T-helper 2 cell (primary cell): ENCODE data around the gene TEDC2.
"Not testable (repeated sequence)": the region's sequence is repeated elsewhere in the genome, so short reads cannot be mapped to it uniquely, and the experiment has no call there.

Experiments used
- DNase-seq, 5 experiments: peaks; one replicate each; pipeline versions ENCODE4 v3.0.0 to v3.0.0-alpha.2; 2012 to 2022

Gene TEDC2

DNA sequence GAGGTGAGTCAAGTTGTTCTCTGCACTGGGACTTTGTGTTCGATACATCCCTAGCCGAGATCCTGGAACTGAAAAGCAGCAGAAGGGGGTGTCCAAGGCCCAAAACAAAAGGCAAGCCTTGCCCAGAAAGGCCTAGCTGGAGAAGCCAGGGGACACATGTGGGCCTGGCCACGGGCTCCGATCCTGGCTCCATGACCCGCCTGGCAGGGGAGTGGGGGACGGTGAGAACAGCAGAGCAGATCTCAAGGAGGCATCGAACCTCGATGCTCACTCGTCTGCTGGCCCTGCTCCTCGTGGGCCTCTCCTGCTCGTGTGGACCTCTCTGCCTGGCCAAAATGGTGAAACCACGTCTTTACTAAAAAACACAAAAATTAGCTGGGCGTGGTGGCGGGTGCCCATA, 21.8 kb upstream of the TEDC2 start:
- no peak for DNase-seq

DNA sequence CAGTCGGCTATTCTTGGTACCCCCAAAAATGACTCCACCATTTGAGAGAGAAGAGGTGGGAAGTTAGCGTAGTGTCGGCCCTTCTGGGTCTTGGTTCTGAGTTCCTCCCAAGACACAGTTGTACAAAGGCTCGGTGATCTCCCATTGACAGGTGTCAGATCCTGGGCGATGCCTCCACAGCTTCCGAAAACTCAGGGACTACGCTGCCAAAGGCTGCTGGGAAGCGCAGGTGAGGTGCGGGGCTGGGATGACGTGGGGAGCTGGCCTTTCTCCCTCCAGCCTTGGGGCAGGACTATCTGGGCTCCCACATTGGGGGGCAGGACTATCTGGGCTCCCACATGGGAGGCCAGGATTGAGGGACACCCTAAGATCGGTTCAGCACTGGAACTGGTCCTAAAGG, 20.3 kb upstream of the TEDC2 start:
- no peak for DNase-seq

DNA sequence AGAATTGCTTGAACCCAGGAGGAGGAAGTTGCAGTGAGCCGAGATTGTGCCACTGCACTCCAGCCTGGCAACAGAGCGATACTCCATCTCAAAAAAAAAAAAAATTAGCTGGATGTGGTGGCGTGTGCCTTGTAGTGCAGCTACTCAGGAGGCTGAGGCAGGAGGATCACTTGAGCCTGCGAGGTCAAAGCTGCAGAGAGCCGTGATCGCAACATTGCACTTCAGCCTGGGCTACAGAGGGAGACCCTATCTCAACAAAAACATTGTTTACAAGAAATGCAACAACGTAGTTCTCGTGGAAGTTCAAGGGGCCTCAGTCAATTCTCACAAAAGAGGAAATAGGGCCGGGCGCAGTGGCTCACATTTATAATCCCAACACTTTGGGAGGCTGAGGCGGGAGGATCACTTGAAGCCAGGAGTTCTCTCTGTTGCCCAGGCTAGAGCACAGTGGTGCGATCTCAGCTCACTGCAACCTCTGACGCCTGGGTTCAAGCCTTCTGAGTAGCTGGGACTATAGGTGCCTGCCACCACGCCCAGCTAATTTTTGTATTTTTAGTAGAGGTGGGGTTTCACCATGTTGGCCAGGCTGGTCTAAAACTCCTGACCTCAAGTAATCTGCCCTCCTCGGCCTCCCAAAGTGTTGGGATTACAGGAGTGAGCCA, 18.6 kb upstream of the TEDC2 start:
- DNase-seq: not testable (repeated sequence)

DNA sequence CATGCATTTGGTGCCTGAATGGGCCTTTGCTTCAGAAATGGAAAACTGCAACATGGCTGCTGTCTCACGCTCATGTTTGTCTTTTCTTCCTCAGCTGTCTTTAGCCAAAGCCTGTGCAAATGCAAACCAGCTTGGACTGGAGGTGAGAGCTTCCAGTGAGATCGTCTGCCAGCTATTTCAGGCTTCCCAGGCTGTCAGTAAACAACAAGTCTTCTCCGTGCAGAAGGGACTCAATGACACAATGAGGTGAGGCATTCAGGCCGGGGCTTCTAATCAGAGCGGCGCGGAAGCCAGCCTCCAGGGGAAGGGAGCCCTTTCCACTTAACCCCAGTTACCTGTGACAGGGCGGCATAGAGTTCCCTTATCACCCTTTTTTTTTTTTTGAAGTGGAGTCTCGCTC, 16.4 kb upstream of the TEDC2 start:
- no peak for DNase-seq

DNA sequence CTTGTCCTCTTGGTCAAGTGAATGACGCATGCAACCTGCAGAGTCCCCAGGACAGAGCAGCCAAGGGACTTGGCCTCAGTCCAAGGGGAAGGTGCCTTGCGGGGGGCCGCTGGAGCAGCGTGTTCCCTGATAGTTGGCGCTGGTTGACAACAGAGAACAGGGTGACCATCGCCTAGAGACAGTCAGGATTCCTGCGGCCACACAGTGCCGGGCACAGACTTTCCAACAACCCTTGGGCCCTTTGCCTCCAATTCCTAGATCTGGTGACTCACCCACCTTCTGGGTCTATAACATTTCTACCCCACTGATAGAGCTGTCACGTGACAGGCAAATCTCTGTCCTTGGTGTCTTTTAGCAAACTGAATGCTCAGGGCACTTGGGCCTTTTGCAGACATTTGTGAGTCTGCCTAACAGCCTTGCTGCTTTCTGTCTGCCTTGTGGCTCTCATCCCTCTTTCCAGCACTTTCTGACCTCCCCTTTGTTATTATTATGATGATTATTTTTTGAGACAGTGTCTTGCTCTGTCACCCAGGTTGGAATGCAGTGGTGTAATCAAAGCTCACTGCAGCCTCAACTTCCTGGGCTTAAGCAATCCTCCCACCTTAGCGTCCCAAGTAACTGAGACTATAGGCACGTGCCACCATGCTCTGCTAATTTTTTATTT, 11.9 kb upstream of the TEDC2 start:
- no peak for DNase-seq

DNA sequence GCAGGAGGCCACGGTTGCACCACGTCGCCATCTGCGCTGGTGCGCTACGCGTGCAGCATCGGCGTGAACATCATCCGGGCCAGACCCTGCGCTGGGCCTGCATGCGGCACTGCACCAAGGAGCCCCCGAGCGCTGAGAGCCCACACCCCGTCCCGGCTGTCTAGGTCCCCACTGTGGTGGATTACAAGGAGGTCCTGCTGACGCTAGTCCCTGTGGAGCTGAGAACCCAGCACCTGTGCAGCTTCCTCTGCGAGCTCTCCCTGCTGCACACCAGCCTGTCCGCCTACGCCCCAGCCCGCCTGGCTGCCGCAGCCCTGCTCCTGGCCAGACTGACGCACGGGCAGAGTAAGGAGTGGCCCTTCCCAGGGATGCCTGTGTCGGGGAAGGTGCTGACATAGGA, 10.8 kb upstream of the TEDC2 start:
- no peak for DNase-seq

DNA sequence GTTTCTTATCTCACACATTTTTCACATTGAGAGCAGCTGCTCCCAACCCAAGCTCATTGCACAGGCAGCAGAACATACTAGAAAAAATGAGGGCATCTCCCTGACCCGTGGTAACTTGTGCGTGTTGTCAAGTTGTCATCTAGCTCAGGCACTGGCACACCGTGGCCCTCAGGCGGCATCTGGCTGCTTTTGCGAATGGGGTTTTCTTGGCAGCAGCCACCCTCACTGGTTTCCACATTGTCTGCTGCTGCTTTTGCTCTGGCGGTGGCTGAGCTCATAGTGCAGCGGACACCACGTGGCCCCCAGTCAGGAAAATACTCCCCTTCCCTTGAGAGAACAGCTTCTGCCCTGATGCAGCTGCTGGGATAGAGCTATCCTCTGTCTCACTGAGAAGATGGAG, 9.4 kb upstream of the TEDC2 start:
- DNase-seq: no peak

DNA sequence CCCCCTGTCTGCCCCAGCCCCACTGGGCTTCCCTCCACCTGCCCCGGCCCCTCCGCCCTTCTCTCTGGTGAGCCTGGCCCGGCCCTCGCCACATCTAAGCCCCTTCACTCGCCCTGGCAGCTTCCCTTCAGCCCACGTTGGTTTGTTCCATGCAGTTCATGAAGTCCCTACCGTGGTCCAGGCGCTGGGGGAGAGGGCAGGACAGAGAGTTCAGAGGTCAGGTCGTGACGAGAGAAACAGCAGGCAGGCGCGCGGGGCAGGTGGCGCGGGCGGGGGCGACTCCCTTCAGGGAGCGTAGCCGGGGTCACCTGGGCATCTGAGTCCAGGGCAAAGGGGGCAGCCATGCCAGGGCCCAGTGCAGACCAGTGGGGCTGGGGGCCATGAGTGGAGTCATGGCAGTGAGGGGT, 8.9 kb upstream of the TEDC2 start:
- DNase-seq: no peak

DNA sequence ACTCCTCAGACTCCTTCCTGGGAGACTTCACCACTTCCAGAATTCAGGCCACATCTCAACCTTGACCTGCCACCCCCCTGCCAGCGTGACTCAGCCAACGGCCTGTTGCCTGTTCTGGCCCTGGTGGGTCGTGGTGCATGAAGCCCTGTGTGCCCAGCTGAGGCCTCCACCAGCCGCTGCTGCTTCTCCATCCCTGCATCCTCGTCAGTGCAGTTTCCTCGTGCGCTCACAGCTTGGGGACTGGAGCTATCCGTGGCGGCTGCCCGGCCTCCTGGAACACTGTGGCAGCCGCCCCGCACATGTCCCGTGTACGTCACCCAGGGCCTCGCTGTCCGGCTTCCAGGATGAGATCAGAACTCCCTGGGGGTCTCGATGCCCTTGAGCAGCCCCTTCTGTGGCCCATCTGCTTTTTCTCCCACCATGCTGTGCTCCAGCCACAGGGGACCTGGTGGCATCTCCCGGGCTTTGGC, 8.0 kb upstream of the TEDC2 start:
- DNase-seq: no peak

DNA sequence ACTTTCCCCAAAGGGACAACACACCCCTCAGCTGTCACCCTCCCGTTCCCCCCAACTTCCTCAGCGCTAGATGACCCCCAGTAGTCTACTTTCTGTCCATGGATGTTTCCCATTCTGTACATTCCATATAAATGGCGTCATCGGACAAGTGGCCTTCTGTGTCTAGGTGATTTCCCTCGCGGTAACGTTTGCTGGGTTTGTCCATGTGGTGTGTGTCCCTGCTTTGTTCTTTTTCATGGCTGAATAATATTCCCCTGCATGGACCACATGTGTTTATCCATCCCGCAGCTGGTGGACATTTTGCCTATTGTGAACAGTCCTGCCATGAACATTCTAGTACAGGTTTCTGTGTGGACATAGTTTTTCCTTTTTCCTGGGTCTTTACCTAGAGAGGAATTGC, 7.3 kb upstream of the TEDC2 start:
- no peak for DNase-seq

DNA sequence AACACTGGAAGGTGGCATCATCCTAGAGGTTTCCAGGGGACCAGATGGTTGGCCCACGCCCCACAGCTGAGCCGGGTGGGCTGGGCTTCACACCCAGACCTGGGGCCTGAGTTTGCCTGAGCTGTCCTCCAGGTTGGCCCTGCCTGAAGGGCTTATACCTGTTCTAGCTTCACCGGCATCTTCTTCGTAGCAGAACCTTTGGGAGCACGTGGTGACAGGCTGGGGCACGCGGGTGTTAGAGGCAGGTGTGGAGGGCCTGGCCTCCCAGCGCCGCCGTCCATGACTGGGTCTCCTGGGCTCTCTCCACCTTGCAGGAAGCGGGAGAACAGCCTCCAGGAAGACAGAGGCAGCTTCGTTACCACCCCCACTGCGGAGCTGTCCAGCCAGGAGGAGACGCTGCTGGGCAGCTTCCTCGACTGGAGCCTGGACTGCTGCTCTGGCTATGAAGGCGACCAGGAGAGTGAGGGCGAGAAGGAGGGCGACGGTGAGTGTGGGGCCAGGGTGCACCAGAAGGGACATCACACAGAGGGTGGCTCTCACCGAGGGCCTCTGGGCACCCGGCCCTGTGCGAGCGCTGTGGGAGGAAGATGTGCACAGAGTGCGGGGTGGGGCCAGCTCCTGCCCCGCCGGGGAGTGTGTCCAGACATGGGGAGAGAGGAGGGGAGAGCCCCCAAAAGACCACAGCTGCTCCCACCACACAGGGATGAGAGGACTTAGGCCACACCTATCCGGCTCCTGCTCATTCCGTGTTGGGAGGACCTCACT, 4.6 kb upstream of the TEDC2 start:
- DNase-seq: no peak

DNA sequence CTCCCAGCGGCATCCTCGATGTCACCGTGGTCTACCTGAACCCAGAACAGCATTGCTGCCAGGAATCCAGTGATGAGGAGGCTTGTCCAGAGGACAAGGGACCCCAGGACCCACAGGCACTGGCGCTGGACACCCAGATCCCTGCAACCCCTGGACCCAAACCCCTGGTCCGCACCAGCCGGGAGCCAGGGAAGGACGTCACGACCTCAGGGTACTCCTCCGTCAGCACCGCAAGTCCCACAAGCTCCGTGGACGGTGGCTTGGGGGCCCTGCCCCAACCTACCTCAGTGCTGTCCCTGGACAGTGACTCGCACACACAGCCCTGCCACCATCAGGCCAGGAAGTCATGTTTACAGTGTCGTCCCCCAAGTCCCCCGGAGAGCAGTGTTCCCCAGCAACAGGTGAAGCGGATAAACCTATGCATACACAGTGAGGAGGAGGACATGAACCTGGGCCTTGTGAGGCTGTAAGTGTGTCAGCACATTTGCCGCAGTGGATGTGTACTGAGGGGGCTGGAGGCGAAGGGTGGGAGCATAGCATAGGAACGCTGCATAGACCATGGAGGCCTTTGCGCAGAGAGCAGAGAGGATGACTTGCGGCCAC, 3.3 kb upstream of the TEDC2 start:
- no peak for DNase-seq

DNA sequence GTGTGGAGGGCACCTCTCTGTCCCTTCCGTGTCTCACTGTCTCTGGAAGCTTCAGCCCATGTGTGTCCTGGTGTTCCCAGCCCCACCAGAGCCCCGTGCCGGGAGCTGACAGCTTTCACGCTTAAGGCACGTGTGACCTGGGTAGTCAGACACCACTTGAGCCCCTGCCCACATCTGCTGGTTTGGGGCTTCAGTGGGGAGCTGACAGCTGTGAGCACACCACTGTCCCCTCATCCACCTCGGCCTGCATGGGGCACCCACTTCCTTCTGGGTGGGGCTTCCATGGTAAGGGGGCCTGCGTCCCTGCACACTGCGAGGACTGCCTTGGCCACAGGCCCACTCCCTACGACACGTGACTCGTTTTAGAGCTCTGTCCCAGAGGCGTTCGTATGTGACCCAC, 2.6 kb upstream of the TEDC2 start:
- DNase-seq: no peak

DNA sequence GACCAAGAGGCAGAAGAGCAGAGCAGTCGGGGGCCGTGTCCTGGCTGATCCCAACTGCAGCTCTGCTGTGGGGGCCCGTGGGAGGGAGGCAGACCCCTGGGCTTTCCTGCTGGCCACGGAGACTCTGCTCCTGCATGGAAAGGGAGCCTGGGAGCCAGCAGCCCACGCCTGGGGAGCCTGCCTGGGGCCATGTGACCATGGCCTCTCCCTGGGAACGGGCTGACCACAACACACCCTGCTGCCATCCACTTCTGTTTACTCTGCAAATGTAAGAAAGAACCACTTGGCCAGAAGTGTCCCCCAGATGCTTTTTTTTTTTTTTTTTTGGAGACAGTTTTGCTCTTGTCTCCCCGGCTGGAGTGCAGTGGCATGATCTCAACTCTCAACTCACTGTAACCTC, 2.0 kb upstream of the TEDC2 start:
- DNase-seq: no peak

DNA sequence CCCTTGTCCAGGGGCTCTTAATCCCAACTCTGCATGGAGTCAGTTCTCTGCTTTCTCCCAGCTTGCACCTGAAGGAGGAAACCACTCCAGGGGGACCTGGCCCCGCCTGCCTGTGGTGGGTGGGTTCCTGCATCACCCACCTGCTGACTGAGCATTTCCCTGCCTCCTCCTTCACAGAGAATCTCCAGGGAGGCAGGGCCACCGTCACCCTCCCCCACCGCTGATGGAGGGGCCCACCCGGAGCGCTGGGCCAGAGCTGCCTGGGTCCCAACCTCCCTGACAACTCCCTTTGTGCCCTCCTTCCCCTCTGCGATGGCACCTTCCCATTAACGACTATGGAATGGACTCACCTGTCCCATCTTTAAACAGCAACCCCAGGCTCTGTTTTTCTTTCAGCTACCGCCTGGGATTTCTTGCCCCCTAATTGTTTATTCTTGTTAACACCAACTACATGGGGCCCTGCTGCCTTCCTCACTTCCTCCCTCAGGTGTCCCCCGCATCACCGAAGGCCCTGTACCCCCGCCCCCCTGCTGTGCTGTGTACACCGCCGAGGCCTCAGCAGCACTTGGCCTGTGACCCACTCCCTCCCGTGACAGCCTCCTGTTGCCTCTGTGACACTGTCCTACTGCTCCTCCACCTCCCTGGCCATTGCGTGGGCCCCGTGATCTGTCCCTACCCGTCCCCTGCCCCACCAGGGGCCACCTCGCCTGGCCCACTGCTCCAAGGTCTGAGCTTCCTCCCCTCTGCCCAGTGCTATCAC, 842 bp upstream of the TEDC2 start:
- DNase-seq: no peak

DNA sequence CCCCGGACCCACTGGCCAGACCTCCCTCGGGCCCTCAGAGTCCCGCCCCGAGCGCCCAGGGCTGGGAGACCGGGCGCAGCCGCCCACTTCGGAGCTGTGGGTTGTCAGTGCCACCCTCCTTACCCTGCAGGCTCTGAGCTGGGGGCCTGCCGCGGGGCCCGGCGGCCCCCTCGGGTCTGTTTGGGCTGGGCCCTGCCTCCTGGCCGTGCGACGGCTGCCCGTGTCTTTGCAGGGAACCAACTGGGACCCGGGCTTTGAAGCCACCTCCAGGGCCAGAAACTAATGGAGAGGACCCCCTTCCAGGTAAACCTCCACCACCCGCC, 443 bp downstream of the TEDC2 start:
- no peak for DNase-seq

DNA sequence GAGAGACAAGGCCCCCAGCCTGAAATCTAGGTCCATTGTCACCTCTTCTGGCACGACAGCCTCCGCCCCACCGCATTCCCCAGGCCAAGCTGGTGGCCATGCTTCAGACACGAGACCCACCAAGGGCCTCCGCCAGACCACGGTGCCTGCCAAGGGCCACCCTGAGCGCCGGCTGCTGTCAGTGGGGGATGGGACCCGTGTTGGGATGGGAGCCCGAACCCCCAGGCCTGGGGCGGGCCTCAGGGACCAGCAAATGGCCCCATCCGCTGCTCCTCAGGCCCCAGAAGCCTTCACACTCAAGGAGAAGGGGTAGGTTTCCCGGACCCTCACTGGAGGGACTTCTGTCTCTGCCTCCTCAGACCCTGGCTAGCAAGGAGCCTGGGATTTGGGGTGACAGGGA, 1.0 kb downstream of the TEDC2 start:
- DNase-seq: no peak

DNA sequence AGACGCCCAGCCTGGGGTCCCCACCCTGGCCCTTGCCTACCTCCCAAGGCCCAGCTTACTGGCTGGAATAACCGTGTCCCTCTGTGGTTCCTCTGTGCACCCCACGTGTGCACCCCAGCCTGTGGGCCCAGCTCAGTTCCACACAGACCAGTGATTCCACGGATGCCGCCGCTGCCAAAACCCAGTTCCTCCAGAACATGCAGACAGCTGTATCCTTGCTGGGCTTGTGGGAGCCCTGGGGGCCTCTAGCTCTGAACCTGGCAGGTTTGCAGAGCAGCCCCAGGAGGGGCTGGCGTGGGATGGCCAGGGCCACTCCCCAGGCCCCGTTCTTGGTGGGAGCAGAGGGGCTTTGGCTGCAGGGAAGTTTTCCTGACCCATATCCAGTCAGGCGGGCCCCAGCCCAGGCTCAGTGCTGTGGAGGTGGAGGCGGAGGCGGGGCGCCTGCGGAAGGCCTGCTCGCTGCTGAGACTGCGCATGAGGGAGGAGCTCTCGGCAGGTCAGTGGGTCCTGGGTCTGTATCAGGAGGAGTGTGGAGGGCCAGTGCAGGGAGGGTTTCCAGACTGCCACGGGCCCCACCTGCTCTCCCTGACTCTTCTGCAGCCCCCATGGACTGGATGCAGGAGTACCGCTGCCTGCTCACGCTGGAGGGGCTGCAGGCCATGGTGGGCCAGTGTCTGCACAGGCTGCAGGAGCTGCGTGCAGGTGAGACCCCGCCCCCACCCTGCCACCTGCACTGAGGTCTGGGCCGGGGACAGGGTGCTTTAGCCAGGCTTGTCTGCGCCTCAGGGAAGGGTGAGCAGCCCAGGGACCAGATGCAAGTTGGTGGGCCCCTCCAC, 2.3 kb downstream of the TEDC2 start:
- DNase-seq: no peak

DNA sequence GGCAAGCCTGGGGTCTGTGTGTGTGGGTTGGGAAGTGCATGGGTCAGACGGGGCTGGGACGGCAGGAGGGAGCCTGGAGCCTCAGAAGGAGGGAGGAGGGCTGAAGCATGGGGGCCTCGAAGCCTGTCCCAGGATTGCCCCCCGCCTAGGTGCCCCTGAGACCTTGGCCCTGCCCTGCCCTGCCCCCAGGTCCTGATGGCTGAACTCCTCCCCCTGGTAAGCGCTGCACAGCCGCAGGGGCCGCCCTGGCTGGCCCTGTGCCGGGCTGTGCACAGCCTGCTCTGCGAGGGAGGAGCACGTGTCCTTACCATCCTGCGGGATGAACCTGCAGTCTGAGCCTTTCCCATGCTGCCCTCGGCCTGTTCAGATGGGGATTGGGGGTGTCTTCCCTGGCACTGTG, 4.4 kb downstream of the TEDC2 start:
- no peak for DNase-seq

DNA sequence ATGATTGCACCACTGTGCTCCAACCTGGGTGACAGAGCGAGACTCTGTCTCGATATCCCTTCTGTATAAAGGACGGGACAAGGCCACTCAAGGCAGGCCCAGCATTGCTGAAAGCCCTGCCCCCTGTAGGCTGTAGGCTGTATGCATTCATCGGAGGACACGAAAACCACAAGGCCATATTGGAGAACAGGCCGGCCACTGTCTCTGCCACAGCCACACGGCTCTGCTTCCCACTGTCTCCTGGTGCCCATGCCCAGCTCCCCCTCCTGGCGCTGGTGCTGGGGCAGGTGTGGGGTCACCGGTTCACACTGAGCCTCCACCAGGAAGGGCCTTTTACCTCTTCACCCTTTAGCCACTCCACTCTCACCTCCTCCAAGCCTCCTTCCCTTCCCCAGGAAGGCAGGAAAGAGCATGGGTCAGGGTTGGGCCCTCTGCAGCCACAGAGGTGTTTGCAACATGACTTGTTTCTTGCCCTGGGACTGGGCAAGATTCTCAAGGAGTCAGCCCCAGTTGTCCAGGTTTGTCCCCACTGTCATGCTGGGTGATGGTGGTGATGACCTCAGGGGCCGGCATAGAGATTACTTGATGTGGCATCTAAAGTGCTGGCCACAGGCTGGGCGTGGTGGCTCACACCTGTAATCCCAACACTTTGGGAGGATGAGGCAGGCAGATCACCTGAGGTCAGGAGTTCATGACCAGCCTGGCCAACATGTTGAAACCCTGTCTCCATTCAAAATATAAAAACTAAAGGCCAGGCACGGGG, 5.9 kb downstream of the TEDC2 start:
- no peak for DNase-seq
